Measurements from ENCODE around the gene SPART. TPM values are rescaled to one million over a fixed set of nuclear protein-coding genes. Genes with fewer than 3 reads are reported as not detected.

Gene SPART
- total and polyA plus RNA-seq, 2 experiments from 2014 or later: 29.4 to 34.2 TPM

- Histone ChIP-seq H3K9me3 (ENCODE audit: low read depth) (no peaks in the 10 kb centered on the region), H3K36me3 (no peaks in the 10 kb centered on the region), H3K4me1 (ENCODE audit: low read depth) (peaks cover 7% of the 10 kb centered on the region), H3K27me3 (no peaks in the 10 kb centered on the region), H3K27ac (peak within 1 kb of the TSS; percentile 36), H3K4me3 (peak within 1 kb of the TSS; percentile 55)
- DNase-seq (ENCODE audit: low read depth in 1 of 2, low spot score in 1 of 2): peak; percentile 74 to 80
- TF ChIP-seq CTCF (IDR thresholded peaks at IDR 0.05; ENCODE audit: low read depth, low read length): no peak
These were observed 48.5 kb downstream of the SPART start, which contains the start of gene CCDC169 for GRCh38 chr13:36297366-36298338. Gene CCDC169, minus strand, starts transcription at chr13:36297814. Its CDS starts 95 bp downstream, at chr13:36297719.

GRCh38 chr13:36294096-36294495 lies 52.1 kb downstream of the SPART start:
- H3K9me3 ChIP-seq (ENCODE audit: low read depth): no peaks in the 10 kb centered on the region
- H3K27ac ChIP-seq: no peak overlapping the region
- H3K4me3 ChIP-seq: no peak overlapping the region
- TF ChIP-seq CTCF (IDR thresholded peaks at IDR 0.05; ENCODE audit: low read depth, low read length): no peak
- H3K4me1 ChIP-seq (ENCODE audit: low read depth): peaks cover 7% of the 10 kb centered on the region
- DNase-seq (ENCODE audit: low read depth in 1 of 2, low spot score in 1 of 2): no peak
- H3K36me3 ChIP-seq: no peaks in the 10 kb centered on the region
- no peaks in the 10 kb centered on the region for H3K27me3 ChIP-seq

DNA sequence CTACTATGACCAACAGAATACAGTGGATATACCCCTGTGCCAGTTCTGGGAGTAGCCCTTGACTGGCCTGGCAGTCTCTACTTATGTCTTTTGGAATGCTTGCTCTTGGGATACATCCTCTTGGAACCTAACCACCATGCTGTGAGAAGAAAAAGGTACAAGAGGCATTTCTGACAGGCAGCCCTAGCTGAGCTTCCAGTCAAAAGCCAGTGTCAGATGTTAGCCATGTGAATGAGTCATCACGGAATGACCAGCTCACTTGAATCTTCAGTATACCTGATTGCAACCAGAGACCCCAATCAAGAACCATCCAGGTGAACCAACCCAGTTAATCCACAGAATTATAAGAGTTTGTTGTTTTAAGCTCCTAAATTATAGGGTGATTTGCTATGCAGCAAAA lies 52.7 kb downstream of the SPART start:
- Histone ChIP-seq H3K4me1 (ENCODE audit: low read depth) (peaks cover 6% of the 10 kb centered on the region), H3K36me3 (no peaks in the 10 kb centered on the region), H3K9me3 (ENCODE audit: low read depth) (no peaks in the 10 kb centered on the region), H3K27me3 (no peaks in the 10 kb centered on the region), H3K27ac (no peak overlapping the region), H3K4me3 (no peak overlapping the region)
- no peak for TF ChIP-seq CTCF (IDR thresholded peaks at IDR 0.05; ENCODE audit: low read depth, low read length)
- DNase-seq (ENCODE audit: low read depth in 1 of 2, low spot score in 1 of 2): no peak

- Histone ChIP-seq H3K4me3 (no peak overlapping the region), H3K4me1 (ENCODE audit: low read depth) (no peaks in the 10 kb centered on the region), H3K9me3 (ENCODE audit: low read depth) (no peaks in the 10 kb centered on the region), H3K27me3 (no peaks in the 10 kb centered on the region), H3K36me3 (no peaks in the 10 kb centered on the region), H3K27ac (no peak overlapping the region)
- no peak for TF ChIP-seq CTCF (IDR thresholded peaks at IDR 0.05; ENCODE audit: low read depth, low read length)
- DNase-seq (ENCODE audit: low read depth in 1 of 2, low spot score in 1 of 2): peak in 1 of 2 donors; percentile 2
These were observed 57.3 kb downstream of the SPART start for GRCh38 chr13:36288794-36289391.

GRCh38 chr13:36286006-36286405 lies 60.2 kb downstream of the SPART start:
- Histone ChIP-seq H3K4me1 (ENCODE audit: low read depth) (no peaks in the 10 kb centered on the region), H3K27ac (no peak overlapping the region), H3K27me3 (no peaks in the 10 kb centered on the region), H3K36me3 (no peaks in the 10 kb centered on the region), H3K4me3 (no peak overlapping the region), H3K9me3 (ENCODE audit: low read depth) (no peaks in the 10 kb centered on the region)
- no peak for TF ChIP-seq CTCF (IDR thresholded peaks at IDR 0.05; ENCODE audit: low read depth, low read length)
- no peak for DNase-seq (ENCODE audit: low read depth in 1 of 2, low spot score in 1 of 2)

Data from cardiac muscle cell (in vitro differentiated cells and primary cell).